Measurements from ENCODE around the gene CKMT2.

GRCh38 chr5:81256766-81257165 is 23.6 kb downstream of the CKMT2 start:
- TF ChIP-seq POLR2A (IDR thresholded peaks at IDR 0.05), result no peak
- no peak for TF ChIP-seq CTCF (IDR thresholded peaks at IDR 0.05)
- no peak for TF ChIP-seq POLR2AphosphoS5 (IDR thresholded peaks at IDR 0.05)

Measured in breast epithelium (tissue), 3 donors.